ENCODE data around the gene PROZ. TPM values are rescaled to one million over a fixed set of nuclear protein-coding genes. Genes with fewer than 3 reads are reported as not detected.

PROZ gene
- total and polyA plus RNA-seq, 2 of the 13 experiments (the other 11 are each of a cell fraction or from before 2014, with no cell fraction given) = 5.6 to 22.5 TPM

- TF ChIP-seq ZNF746 (CRISPR knock-in tag; IDR thresholded peaks at IDR 0.05) = no peak
- no peak for TF ChIP-seq ONECUT2 (CRISPR knock-in tag; IDR thresholded peaks at IDR 0.05)
- no peak for TF ChIP-seq ZBTB3 (CRISPR knock-in tag; IDR thresholded peaks at IDR 0.05; ENCODE audit: borderline replicate concordance, low read depth)
- TF ChIP-seq ZBTB44 (CRISPR knock-in tag; IDR thresholded peaks at IDR 0.05) = peak; percentile 51; the same call in 1 of the 2 replicates
- no peak for TF ChIP-seq ZFAT (CRISPR knock-in tag; conservative IDR thresholded peaks at IDR 0.05)
- no peak for TF ChIP-seq SUZ12 (IDR thresholded peaks at IDR 0.05; ENCODE audit: low read depth, low read length)
- no peak for TF ChIP-seq ZBTB8A (CRISPR knock-in tag; IDR thresholded peaks at IDR 0.05; ENCODE audit: borderline replicate concordance, low read depth)
- no peak for TF ChIP-seq ZNF318 (CRISPR knock-in tag; IDR thresholded peaks at IDR 0.05)
- TF ChIP-seq AGO1 (IDR thresholded peaks at IDR 0.05; ENCODE audit: low read depth, low read length, poor library complexity, severe bottlenecking) = no peak
- no peak for TF ChIP-seq GRHL1 (CRISPR knock-in tag; conservative IDR thresholded peaks at IDR 0.05)
- no peak for TF ChIP-seq SAFB2 (CRISPR knock-in tag; IDR thresholded peaks at IDR 0.05; ENCODE audit: borderline replicate concordance, low read depth)
- no peak for TF ChIP-seq U2AF1 (optimal IDR thresholded peaks at IDR 0.05; ENCODE audit: low read depth, low read length)
- TF ChIP-seq SOX13 (IDR thresholded peaks at IDR 0.05) = no peak
- peak in 1 of 2 experiments; percentile 46; a peak in 2 of 4 replicates for TF ChIP-seq SOX13 (CRISPR knock-in tag; conservative IDR thresholded peaks at IDR 0.05 in 1 of 2, IDR thresholded peaks at IDR 0.05 in 1 of 2)
- peak; percentile 75 for TF ChIP-seq ZNF263 (CRISPR knock-in tag; IDR thresholded peaks at IDR 0.05)
- peak; percentile 66 for TF ChIP-seq HDAC1 (CRISPR knock-in tag; IDR thresholded peaks at IDR 0.05)
These were observed 4.4 kb upstream of the PROZ start (continued) for GRCh38 chr13:113153810-113154748.

Data from HepG2 (cell line).